Inferior parietal cortex (tissue), 1 donor: ENCODE measurements around the gene EDAR.

ENCODE experiments used
- DNase-seq: peaks from one replicate; pipeline ENCODE4 v3.0.0-alpha.2; 2016; ENCODE audit errors: extremely low spot score

EDAR gene

GRCh38 chr2:108923736-108924579, 65.1 kb downstream of the EDAR start:
- DNase-seq: no peak

DNA sequence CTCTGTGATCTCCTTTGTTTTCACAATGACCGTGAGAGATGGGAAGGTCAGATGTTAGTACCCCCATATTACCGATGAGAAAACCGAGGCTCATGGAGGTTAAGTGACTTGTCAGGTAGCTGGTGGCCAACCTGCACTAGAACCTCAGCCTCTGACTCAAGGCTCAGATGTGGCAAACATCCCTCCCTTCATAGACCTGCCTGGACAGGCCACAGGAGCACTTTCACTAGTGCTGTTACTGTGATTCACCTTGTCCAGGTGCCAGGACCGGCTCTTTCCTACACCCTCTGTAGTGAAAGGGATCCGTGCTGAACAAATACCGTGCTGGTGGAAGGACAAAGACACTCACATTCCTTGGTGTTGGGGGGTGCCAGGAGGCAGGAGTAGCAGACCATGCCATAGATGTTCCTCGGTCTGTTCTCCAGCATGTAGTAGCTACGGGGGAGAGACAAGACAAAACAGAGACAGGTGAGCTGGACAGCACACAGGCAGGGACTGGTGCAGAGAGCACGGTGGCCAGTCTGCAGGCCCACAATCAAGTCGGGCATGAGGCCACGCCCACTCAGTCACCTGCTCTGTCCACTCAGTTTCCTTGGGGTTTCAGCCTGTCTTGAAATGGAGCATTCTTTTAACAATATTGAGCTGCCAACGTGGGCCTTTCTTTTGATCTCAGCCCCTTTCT, 65.9 kb downstream of the EDAR start:
- no peak for DNase-seq

- no peak for DNase-seq
Observed at GRCh38 chr2:108922141-108922915, 66.7 kb downstream of the EDAR start.

DNA sequence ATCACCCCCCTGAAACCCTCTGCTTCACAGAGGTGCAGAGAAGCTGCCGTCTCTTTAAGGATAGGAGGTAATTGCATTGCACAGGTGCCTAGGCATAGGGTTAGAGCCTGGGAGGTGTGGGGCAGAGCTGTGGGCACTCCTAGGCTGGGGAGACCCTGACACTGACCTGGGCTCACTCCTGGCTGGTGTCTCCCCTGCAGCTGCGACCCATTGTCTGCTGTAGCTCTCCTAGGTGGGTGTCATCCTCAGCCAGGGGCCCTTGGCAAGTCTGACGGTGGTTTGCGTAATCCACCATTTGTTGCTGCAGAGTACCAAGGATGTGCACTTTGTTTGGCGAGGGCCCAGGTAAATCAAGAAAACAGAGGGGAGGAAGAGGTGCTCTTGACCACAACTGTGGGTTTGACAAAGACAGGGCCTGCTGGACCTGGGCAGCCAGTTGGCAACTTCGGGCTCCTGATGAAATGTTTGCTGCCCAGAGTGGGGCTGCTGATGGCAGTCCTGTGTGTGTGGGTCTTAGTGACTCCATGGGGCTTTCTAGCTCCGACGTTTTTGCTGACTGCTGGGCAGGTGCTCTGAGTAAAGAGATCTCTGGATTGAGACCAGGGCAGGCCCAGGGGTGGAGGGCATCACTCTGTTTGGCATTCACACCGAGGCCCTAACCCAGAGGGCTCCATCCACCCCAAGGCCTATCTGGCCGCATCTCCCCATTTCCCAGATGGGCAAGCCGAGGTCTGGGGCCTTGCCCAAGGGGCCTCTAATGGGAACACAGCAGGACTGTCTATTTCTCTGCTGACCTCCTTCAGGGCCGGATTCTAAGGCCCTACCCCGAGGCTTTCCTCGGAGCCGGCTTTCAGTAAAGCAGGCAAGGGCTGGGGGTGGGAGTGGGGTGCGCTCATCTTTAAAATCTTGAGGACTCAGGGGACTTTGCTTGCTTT, 67.7 kb downstream of the EDAR start:
- DNase-seq: no peak

GRCh38 chr2:108920686-108921085, 68.3 kb downstream of the EDAR start:
- no peak for DNase-seq

- no peak for DNase-seq
Observed at GRCh38 chr2:108919571-108920373, 69.2 kb downstream of the EDAR start.

- no peak for DNase-seq
Observed at GRCh38 chr2:108918941-108919341, 70.1 kb downstream of the EDAR start.

DNA sequence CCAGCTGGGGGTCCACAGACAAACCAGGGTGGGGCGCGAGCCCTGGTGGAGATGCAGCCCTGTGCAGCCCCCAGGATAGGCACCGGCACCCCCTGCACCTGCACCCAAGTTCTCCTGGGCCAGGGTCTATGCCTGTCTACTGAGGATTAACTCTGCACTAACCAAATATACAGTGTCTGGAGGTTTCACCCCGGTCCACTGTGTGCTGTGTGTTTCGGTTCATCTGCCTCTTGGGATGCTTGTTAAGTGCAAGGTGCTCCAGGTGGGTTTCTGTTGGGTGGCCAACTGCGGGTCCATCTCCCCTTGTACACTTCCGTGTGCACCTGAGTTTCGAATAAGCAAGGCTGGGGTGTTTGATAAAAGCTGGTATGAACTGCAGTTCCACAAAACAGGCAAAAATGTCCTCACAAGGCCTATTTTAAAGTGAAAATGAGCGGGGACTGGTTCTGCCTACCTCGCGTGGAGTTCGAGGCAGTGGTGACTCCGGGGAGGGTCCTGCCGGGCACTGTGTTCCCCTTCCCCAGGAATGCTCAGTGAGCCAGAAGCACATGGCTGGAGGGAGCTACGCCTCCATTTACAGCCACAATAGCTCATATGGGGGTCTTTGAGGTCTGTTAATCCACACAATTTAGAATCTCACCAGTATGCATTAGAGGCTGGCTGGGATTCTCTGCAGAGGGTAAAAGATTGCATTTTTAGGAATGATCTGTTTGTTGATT, 70.7 kb downstream of the EDAR start:
- DNase-seq: no peak

DNA sequence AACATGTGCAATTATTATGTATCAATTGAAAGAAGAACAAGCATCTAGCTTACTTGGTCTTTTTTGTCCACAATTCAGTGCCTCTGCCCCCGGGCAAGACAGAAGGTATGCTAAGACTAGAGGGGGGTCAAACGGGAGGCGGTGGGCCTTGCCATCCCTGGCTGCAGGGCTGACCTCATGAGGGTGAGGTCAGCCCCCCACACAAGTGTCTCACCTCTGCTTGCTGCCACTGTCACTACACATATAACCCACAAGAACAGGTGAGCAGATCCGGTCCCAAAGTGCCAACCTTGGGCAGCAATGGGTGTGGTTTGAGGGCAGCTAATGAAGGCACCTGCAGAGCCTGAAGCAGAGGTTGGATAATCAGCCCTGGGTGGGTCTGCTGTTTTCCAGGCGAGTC, 71.5 kb downstream of the EDAR start:
- no peak for DNase-seq

GRCh38 chr2:108916796-108917421, 72.1 kb downstream of the EDAR start:
- DNase-seq: peak; percentile 24

GRCh38 chr2:108916122-108916795, 72.8 kb downstream of the EDAR start:
- DNase-seq: no peak

- DNase-seq: no peak
Observed at GRCh38 chr2:108912629-108912902, 76.5 kb downstream of the EDAR start.

DNA sequence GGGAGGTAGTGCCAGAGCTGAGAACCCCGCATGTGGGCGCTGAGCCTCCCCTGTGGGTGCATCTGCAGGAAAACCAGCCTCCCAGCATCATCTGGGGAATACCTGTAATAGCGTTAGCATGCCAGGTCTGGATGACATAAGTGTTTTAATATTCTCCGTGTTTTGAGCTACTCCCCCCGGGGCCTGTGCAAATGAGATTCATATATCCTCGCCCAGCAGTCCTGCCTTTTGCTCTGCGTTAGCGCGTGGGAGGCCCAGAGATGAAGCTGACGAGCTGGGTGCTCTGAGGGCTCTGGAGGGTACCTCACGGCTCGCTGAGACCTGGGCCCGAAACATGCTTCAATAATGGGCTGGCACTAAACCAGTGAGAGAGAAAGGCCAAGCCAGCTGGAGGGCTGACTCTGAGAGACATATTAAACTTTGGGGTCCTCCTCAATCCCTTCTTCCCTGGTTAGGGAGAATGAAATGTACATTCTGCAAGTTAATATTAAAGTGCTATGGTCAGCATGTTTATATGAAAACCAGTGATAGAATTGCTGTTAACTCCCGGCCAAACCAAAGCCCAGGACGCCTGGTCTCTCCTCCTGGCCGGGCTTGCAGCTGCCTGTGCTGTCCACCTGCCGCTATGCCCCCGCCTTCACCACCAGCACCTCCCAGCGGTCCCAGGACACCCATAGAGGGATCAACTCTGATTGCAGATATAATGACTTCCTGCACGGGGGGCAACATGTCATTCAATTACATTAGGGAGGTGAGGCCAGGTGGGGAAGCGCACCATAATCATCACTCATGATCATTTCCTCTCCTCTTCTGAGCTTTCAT, 77.0 kb downstream of the EDAR start:
- DNase-seq: no peak

DNA sequence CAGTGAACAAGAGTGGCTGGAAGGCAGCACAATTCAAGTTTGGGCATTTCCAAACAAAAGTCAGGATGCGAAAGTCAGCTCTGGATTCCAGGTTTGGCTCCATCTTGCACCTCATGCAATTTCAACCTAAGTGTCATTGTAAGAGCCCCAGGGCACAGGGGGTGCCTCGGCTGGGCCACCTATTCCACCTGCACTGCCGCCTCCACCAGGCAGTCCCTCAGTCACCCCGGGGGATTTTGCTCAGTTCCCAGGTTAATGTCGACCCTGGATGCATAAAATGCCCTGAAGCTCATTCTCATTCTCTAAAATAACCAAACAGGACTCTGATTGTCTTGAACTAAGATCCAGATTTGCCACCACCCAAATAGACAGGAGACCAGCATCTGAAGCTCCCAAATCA, 77.6 kb downstream of the EDAR start:
- no peak for DNase-seq

DNA sequence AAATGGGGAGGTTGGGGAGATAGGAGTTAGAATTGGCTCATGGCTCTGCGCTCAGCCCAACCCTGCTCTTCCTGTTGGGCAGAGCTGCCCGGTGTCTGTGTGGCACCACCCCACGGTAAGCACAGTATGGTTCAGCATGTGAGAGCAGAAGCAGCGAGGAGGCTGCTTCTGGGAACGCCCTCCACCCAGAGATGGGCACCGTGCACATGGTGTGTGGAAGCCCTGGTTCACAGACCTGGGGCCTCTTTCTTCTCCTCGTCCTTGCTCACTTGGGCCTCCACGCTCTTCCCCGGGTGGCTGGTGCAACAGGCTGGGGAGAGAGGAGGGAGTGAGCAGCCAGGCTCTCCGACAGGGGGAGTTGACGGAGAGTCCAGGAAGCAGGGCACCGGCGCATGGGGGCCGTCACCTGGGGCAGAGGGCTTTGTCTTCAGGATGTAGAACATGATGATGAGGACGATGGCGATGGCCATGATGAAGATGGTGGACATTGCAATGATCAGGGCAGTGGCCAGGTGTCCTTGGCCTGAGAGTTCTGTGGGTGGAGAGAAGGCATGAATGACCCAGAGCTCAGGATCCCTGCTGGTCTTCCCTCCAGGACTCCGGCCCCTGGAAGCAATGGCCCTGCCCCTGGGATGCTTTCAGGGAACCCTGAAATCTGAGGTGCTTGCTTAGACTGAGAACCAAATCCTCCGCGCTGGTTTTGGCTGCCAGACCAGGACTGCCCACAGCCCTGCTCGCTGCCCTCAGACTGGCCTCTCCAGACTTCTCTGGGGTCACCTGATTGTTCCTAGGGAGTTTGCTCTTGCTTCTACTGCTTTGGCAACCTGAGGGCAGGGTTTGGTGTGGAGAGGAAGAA, 78.3 kb downstream of the EDAR start:
- DNase-seq: no peak

- no peak for DNase-seq
Observed at GRCh38 chr2:108910011-108910431, 79.0 kb downstream of the EDAR start.

DNA sequence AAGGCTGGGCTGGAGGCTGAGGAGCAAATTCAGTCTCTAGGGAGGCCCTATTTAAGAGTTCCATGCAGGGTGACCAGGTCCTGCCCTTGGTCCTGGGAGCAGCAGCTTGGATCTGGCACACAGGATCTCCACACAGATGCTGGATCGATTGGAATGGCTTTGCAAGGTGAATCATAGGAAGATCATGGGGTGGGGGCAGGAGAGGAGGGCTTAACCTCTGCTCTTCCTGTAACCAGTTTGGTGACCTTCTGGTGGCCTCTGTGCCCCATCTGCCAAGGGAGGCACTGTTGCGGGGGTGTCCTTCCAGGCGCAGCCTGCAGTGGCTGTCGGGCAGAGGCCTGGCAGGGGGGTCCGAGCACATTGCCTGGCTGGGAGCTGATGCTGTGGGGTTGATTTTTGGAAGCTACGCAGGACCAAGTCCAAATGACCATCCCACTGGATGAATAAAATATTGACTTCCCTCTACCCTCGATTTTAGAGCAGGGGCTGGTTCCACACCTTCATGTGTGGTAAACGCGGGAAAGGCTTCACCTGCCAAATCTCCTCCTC, 79.7 kb downstream of the EDAR start:
- no peak for DNase-seq
